Measurements from ENCODE around the gene TMEM41A. TPM values are rescaled to one million over a fixed set of nuclear protein-coding genes. Genes with fewer than 3 reads are reported as not detected.
A peak's percentile ranks its signal among the peaks of the same experiment; 100 is the strongest.

The TMEM41A gene
- total and polyA plus RNA-seq, 2 donors from 2014 or later = 19.0 to 21.0 TPM

DNA sequence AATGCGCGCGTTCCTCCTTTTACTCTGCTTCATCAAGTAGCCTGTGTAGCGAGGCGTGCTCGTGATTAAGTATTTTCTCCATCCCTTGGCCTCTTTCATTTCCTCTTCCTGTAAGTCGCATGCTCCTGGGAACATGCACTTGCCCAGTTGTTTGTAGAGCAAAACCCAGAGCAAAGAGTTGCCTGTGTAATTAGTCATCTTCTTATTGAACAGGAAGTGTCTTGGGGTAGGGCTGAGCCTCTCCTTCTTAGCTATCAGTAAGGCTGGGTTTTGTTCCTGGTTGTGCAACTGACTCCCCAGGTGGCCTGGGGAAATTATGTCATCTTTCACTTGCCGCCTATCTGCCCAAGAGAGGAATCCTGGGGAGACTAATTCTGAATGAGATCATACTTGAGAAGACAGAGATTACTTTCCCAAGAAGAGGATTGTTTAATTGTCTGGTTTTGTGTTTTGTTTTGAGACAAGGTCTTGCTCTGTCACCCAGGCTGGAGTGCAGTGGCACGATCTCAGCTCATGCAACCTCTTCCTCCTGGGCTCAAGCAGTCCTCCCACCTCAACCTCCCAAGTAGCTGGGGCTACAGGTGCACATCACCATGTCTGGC is 38.6 kb upstream of the TMEM41A start:
- peak in 4 of 5 donors; percentile 48 to 79 (median 64) for DNase-seq
- FAIRE-seq = no peak

GRCh38 chr3:185534511-185534910 is 35.7 kb upstream of the TMEM41A start:
- no peak for TF ChIP-seq CTCF (IDR thresholded peaks at IDR 0.05; ENCODE audit: borderline replicate concordance, extremely low read depth, insufficient read depth)
- H3K27ac ChIP-seq (ENCODE audit: low read depth in 2 of 2, low read length in 2 of 2) = no peak overlapping the region
- no peaks in the 10 kb centered on the region for H3K9me3 ChIP-seq (ENCODE audit: control insufficient read depth in 2 of 3, insufficient read depth in 1 of 3, low read length in 3 of 3)
- no peaks in the 10 kb centered on the region for H3K27me3 ChIP-seq (ENCODE audit: control insufficient read depth, insufficient read depth, low read length)
- H3K4me1 ChIP-seq (ENCODE audit: control insufficient read depth in 2 of 3, insufficient read depth in 2 of 3, low read depth in 1 of 3, low read length in 3 of 3) = peaks cover 0 to 2% (median 0%) of the 10 kb centered on the region in 3 donors
- H3K4me3 ChIP-seq (ENCODE audit: low read length in 3 of 3) = no peak overlapping the region
- no peak for DNase-seq
- no peaks in the 10 kb centered on the region for H3K36me3 ChIP-seq (ENCODE audit: control insufficient read depth in 2 of 3, insufficient read depth in 3 of 3, low read length in 3 of 3)
- intact Hi-C loops (cut with DNase I) = no loop called here
- H3K9ac ChIP-seq (ENCODE audit: low read length in 3 of 3) = no peak overlapping the region
- no peak for FAIRE-seq

More for the DNA sequence above, 38.6 kb upstream of the TMEM41A start:
- Histone ChIP-seq H3K9me3 (ENCODE audit: control insufficient read depth in 2 of 3, insufficient read depth in 1 of 3, low read length in 3 of 3) (no peaks in the 10 kb centered on the region), H3K27ac (ENCODE audit: low read depth in 2 of 2, low read length in 2 of 2) (no peak overlapping the region), H3K9ac (ENCODE audit: low read length in 3 of 3) (no peak overlapping the region), H3K4me1 (ENCODE audit: control insufficient read depth in 2 of 3, insufficient read depth in 2 of 3, low read depth in 1 of 3, low read length in 3 of 3) (peaks cover 0 to 2% (median 0%) of the 10 kb centered on the region in 3 donors), H3K4me3 (ENCODE audit: low read length in 3 of 3) (no peak overlapping the region), H3K27me3 (ENCODE audit: control insufficient read depth, insufficient read depth, low read length) (no peaks in the 10 kb centered on the region), H3K36me3 (ENCODE audit: control insufficient read depth in 2 of 3, insufficient read depth in 3 of 3, low read length in 3 of 3) (no peaks in the 10 kb centered on the region)
- no peak for TF ChIP-seq CTCF (IDR thresholded peaks at IDR 0.05; ENCODE audit: borderline replicate concordance, extremely low read depth, insufficient read depth)
- intact Hi-C loops (cut with DNase I) = no loop called here

GRCh38 chr3:185532901-185533300 is 34.1 kb upstream of the TMEM41A start:
- FAIRE-seq (no peak), DNase-seq (no peak)
- H3K27ac ChIP-seq (ENCODE audit: low read depth in 2 of 2, low read length in 2 of 2) = no peak overlapping the region
- no peaks in the 10 kb centered on the region for H3K27me3 ChIP-seq (ENCODE audit: control insufficient read depth, insufficient read depth, low read length)
- peaks cover 0 to 2% (median 0%) of the 10 kb centered on the region in 3 donors for H3K4me1 ChIP-seq (ENCODE audit: control insufficient read depth in 2 of 3, insufficient read depth in 2 of 3, low read depth in 1 of 3, low read length in 3 of 3)
- H3K9me3 ChIP-seq (ENCODE audit: control insufficient read depth in 2 of 3, insufficient read depth in 1 of 3, low read length in 3 of 3) = no peaks in the 10 kb centered on the region
- intact Hi-C loops (cut with DNase I) = no loop called here
- H3K9ac ChIP-seq (ENCODE audit: low read length in 3 of 3) = no peak overlapping the region
- no peaks in the 10 kb centered on the region for H3K36me3 ChIP-seq (ENCODE audit: control insufficient read depth in 2 of 3, insufficient read depth in 3 of 3, low read length in 3 of 3)
- H3K4me3 ChIP-seq (ENCODE audit: low read length in 3 of 3) = no peak overlapping the region
- no peak for TF ChIP-seq CTCF (IDR thresholded peaks at IDR 0.05; ENCODE audit: borderline replicate concordance, extremely low read depth, insufficient read depth)

DNA sequence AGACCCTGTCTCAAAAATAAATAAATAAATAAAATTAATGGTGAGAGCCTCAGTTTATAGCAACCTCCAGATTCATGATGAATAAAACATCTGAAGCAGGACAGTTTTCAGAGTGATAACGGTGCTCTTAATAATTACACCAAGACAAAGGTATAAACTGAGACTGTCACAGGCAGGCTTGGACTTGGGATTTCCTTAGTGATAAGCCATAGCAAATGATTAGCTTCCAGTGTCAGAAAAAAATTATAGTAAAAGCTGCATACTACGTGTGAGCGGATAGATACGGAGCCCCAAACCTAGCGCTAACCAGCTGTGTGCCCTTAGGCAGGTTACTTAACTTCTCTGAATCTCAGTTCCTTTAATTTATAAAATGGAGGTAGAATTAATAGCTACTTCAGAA is 32.0 kb upstream of the TMEM41A start:
- TF ChIP-seq CTCF (IDR thresholded peaks at IDR 0.05; ENCODE audit: borderline replicate concordance, extremely low read depth, insufficient read depth) = no peak
- Histone ChIP-seq H3K4me3 (ENCODE audit: low read length in 3 of 3) (no peak overlapping the region), H3K27ac (ENCODE audit: low read depth in 2 of 2, low read length in 2 of 2) (no peak overlapping the region), H3K4me1 (ENCODE audit: control insufficient read depth in 2 of 3, insufficient read depth in 2 of 3, low read depth in 1 of 3, low read length in 3 of 3) (no peaks in the 10 kb centered on the region), H3K27me3 (ENCODE audit: control insufficient read depth, insufficient read depth, low read length) (no peaks in the 10 kb centered on the region), H3K9me3 (ENCODE audit: control insufficient read depth in 2 of 3, insufficient read depth in 1 of 3, low read length in 3 of 3) (no peaks in the 10 kb centered on the region), H3K36me3 (ENCODE audit: control insufficient read depth in 2 of 3, insufficient read depth in 3 of 3, low read length in 3 of 3) (no peaks in the 10 kb centered on the region), H3K9ac (ENCODE audit: low read length in 3 of 3) (no peak overlapping the region)
- intact Hi-C loops (cut with DNase I) = no loop called here
- FAIRE-seq (no peak), DNase-seq (no peak)

Measured in kidney (tissue), 14 donors.